ENCODE data around the gene VPS13D.

The VPS13D gene

DNA sequence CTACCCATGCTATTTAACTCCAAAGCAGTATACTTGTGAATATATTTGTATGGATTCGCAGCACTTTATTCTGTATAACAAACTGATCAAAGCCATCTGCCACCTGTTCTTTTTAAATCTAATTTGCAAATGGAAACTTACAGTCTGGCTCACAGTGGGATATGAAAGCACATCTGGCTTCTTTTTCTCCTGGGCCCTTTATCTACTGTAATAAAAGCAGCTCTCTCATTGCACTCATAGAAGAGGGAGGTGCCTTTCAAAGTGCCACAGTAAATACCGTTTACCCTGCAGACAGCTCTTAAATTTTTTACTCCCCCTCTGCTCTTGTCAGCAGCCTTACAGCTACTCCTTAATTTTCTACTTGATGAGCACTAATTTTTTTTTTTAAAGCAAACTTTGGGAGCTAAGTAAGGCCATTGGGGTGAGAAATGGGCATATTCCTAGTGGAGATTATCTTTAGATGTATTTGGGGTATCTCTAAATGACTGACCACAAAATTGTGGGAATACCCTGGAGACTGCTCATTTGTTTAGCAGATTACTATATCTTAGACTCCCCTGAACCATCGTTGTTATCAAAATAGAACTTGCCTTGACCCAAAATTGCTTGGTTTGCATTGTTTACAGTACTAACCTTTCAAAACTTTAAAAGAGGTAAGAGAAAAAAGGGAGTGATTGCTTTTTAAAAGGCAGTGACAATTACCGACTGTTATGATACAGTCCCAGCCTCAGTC lies 110.1 kb downstream of the VPS13D start:
- TF ChIP-seq HDGF (IDR thresholded peaks at IDR 0.05; ENCODE audit: borderline replicate concordance) (no peak), FOXK2 (IDR thresholded peaks at IDR 0.05) (no peak), FOXA1 (IDR thresholded peaks at IDR 0.05) (no peak), LEF1 (IDR thresholded peaks at IDR 0.05; ENCODE audit: borderline replicate concordance) (no peak), L3MBTL2 (conservative IDR thresholded peaks at IDR 0.05) (no peak), SP1 (IDR thresholded peaks at IDR 0.05) (no peak), ARNT (IDR thresholded peaks at IDR 0.05) (no peak), SUZ12 (IDR thresholded peaks at IDR 0.05) (no peak), FOXM1 (IDR thresholded peaks at IDR 0.05; ENCODE audit: borderline replicate concordance) (no peak), CTBP1 (IDR thresholded peaks at IDR 0.05; ENCODE audit: borderline replicate concordance) (no peak), ELF4 (IDR thresholded peaks at IDR 0.05) (no peak), TARDBP (IDR thresholded peaks at IDR 0.05) (no peak), BHLHE40 (IDR thresholded peaks at IDR 0.05; ENCODE audit: borderline replicate concordance) (no peak), NFRKB (IDR thresholded peaks at IDR 0.05) (no peak)
- TF ChIP-seq, protein P1, sequence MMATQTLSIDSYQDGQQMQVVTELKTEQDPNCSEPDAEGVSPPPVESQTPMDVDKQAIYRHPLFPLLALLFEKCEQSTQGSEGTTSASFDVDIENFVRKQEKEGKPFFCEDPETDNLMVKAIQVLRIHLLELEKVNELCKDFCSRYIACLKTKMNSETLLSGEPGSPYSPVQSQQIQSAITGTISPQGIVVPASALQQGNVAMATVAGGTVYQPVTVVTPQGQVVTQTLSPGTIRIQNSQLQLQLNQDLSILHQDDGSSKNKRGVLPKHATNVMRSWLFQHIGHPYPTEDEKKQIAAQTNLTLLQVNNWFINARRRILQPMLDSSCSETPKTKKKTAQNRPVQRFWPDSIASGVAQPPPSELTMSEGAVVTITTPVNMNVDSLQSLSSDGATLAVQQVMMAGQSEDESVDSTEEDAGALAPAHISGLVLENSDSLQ (IDR thresholded peaks at IDR 0.05): no peak
- peak; percentile 32 for DNase-seq (ENCODE audit: extremely low spot score)
- CTCF ChIA-PET: interaction anchor here (0.7 to 1.5 kb wide), 5 partner anchors 17 to 448 kb away, joined by 3 to 8 read pairs (median 3); no protein-coding TSS in a partner anchor
- POLR2A ChIA-PET: interaction anchor here (0.8 kb wide), 1 partner anchor 278 kb away, joined by 3 read pairs; no protein-coding TSS in a partner anchor

DNA sequence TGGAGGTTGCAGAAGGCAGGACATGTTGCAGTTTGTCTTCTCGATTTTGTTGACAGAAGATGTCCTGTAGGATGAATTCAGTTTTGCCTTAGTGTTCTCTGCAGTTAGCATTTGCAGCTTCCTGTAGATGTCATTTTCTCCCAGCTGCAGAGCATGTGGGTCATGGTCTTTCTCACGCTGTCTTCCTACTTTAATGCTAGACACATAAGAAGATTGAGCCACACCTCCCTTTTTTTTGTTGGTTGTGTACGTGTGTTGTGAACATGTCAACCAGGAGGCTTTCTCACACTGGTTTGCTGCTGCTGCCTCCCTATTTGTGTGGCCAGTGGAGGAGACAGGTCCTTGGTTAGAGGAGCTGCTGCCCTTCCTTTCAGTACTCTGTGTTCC lies 110.7 kb downstream of the VPS13D start:
- ChIA-PET CTCF (interaction anchor here (0.6 to 0.7 kb wide), 4 partner anchors 13 to 243 kb away, joined by 3 read pairs; no protein-coding TSS in a partner anchor), POLR2A (interaction anchor here (0.8 kb wide), 1 partner anchor 278 kb away, joined by 3 read pairs; the partner anchor contains the start of gene DHRS3)
- DNase-seq (ENCODE audit: extremely low spot score): no peak

DNA sequence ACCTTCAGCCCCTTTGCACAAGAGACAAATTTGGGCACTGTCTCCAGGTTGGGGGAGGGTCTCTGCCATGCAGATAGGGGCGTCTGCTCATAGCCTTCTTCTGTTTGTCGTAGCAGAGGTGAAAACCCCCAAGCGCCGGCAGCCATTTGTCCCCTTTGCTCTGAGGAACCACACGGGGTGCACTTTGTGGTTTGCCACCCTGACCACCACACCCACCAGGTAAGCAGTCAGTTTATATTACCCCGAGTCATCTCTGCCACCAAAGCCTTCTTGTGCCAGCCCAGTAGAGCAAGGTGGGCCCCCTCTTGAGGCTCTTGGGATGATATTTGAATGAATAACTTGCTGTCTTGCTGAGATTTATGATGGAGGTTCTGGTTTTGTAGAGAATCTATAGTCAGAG lies 111.8 kb downstream of the VPS13D start:
- ChIA-PET POLR2A (interaction anchor here (1.3 kb wide), 1 partner anchor 275 kb away, joined by 5 read pairs; no protein-coding TSS in a partner anchor), CTCF (no interaction called here)
- no peak for DNase-seq (ENCODE audit: extremely low spot score)
- TF ChIP-seq, protein P1 (IDR thresholded peaks at IDR 0.05): no peak
- TF ChIP-seq NFRKB (IDR thresholded peaks at IDR 0.05) (no peak), FOXK2 (IDR thresholded peaks at IDR 0.05) (no peak), FOXM1 (IDR thresholded peaks at IDR 0.05; ENCODE audit: borderline replicate concordance) (no peak), ARNT (IDR thresholded peaks at IDR 0.05) (no peak), LEF1 (IDR thresholded peaks at IDR 0.05; ENCODE audit: borderline replicate concordance) (no peak), HDGF (IDR thresholded peaks at IDR 0.05; ENCODE audit: borderline replicate concordance) (no peak), SUZ12 (IDR thresholded peaks at IDR 0.05) (no peak), CTBP1 (IDR thresholded peaks at IDR 0.05; ENCODE audit: borderline replicate concordance) (no peak)

More for the DNA sequence above, 110.7 kb downstream of the VPS13D start:
- no peak for TF ChIP-seq LEF1 (IDR thresholded peaks at IDR 0.05; ENCODE audit: borderline replicate concordance)
- TF ChIP-seq, protein P1 (IDR thresholded peaks at IDR 0.05): no peak
- TF ChIP-seq L3MBTL2 (conservative IDR thresholded peaks at IDR 0.05): no peak
- TF ChIP-seq NFRKB (IDR thresholded peaks at IDR 0.05): no peak
- no peak for TF ChIP-seq BHLHE40 (IDR thresholded peaks at IDR 0.05; ENCODE audit: borderline replicate concordance)
- TF ChIP-seq ZNF384 (IDR thresholded peaks at IDR 0.05): no peak
- TF ChIP-seq SP1 (IDR thresholded peaks at IDR 0.05): no peak
- TF ChIP-seq SUZ12 (IDR thresholded peaks at IDR 0.05): no peak
- no peak for TF ChIP-seq HDGF (IDR thresholded peaks at IDR 0.05; ENCODE audit: borderline replicate concordance)

DNA sequence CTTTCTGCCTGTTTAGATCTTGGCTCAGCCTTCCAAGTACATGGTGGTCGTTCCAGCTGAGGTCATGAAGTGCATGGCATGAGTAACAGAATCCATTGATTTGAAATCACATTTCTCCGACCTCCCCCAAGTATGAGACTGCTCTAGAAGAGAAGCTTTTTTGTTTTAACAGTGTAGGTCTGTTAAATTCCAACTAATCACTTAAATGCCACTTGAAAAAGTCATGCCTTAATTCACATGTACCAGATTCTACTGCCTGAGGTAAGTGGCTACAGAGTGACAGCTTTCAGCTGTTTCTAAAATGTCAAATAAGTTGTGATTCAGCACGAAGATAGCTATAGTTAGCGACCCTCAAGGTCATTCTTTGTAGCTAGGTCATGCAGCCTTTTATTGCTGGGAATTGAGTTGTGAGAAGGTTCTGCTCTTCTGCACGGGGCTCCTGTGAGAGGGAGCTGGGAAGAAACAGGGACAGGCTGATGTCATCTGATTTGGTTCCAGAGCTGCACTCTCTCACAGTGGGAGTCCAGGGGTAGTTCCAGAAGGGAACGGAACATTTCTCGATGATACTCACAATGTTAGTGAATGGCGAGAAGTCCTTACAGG lies 112.7 kb downstream of the VPS13D start:
- POLR2A ChIA-PET: interaction anchor here (0.9 to 1.3 kb wide), 2 partner anchors 274 to 277 kb away, joined by 3 to 5 read pairs; no protein-coding TSS in a partner anchor
- peak; percentile 28 for DNase-seq (ENCODE audit: extremely low spot score)
- CTCF ChIA-PET: no interaction called here
- TF ChIP-seq FOXM1 (IDR thresholded peaks at IDR 0.05; ENCODE audit: borderline replicate concordance) (no peak), HDGF (IDR thresholded peaks at IDR 0.05; ENCODE audit: borderline replicate concordance) (no peak)
- TF ChIP-seq, protein P1 (IDR thresholded peaks at IDR 0.05): peak; percentile 58; the same call in 1 of the 2 replicates

DNA sequence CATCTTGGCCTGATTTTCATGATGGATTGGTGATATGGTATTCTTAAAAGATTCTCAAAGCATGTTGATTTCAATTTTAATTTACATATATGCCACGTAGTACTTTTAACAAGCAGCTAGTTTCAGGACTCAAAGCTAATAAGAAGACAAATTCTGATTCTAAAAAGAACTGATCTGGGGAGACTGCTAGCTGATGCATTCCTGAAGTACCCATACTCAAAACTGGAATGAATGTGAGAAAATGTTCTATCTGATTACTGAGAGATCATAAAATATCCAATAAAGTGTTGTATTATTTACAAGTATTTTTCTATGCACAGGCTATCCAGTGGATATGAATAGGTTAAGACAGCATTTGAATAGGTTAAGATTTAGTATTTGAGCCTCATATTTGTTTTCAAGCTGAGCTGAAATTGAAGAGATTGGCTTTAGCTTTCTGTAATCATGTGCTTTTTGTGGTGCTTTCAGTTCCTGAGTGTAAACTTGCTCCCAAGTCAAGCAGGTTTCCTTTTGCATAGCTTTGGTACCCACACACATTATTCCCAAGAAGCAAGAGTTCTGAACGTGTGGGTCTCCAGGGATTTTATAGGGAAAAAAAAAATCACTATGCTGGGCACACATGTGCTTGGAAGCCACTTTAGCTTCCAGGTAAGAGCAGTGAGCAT lies 114.1 kb downstream of the VPS13D start:
- ChIA-PET POLR2A (no interaction called here), CTCF (no interaction called here)
- DNase-seq (ENCODE audit: extremely low spot score): no peak
- no peak for TF ChIP-seq L3MBTL2 (conservative IDR thresholded peaks at IDR 0.05)
- no peak for TF ChIP-seq ARNT (IDR thresholded peaks at IDR 0.05)
- TF ChIP-seq FOXM1 (IDR thresholded peaks at IDR 0.05; ENCODE audit: borderline replicate concordance): no peak
- TF ChIP-seq CTBP1 (IDR thresholded peaks at IDR 0.05; ENCODE audit: borderline replicate concordance): no peak
- no peak for TF ChIP-seq ZNF384 (IDR thresholded peaks at IDR 0.05)
- no peak for TF ChIP-seq SP1 (IDR thresholded peaks at IDR 0.05)
- TF ChIP-seq FOXK2 (IDR thresholded peaks at IDR 0.05): no peak
- no peak for TF ChIP-seq LEF1 (IDR thresholded peaks at IDR 0.05; ENCODE audit: borderline replicate concordance)
